Fibroblast of pulmonary artery (primary cell): ENCODE results near the gene PCSK5.

ENCODE experiments used
- DNase-seq: peaks from one replicate; pipeline ENCODE4 v3.0.0-alpha.2; 2010; ENCODE audit warnings: low read depth
- H3K4me3 ChIP-seq: replicated peaks from 2 replicates; pipeline ENCODE4 v1.5.1; 2011; ENCODE audit warnings: low read depth, mild to moderate bottlenecking, control low read depth, low read length, moderate library complexity
- TF ChIP-seq, protein P1 (sequence below): IDR thresholded peaks from 2 replicates; pipeline ENCODE4 v1.5.1; 2011; ENCODE audit warnings: mild to moderate bottlenecking, control low read depth, low read length, inconsistent platforms; ENCODE audit errors: missing control alignments

Gene PCSK5

DNA sequence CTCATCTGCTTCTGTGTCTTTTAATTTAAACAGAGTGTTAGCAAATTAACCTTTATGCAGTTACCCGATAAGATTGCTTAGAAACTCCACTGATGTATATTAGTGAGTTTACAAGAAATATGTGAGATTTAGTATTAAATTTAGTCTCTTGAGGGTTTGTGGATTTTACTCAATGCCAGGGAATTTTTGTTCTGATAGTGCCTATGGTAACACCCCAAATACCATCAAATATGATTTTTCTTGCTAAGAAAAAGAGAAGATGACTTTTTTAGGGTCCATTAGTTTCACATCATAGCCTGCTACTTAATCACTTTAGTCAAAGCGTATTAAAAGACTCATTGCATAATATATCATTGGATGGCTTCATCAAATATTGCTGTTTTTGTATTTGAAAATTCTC lies 224.9 kb downstream of the PCSK5 start:
- DNase-seq, result peak; percentile 13
- no peak overlapping the region for H3K4me3 ChIP-seq
- TF ChIP-seq, protein P1, sequence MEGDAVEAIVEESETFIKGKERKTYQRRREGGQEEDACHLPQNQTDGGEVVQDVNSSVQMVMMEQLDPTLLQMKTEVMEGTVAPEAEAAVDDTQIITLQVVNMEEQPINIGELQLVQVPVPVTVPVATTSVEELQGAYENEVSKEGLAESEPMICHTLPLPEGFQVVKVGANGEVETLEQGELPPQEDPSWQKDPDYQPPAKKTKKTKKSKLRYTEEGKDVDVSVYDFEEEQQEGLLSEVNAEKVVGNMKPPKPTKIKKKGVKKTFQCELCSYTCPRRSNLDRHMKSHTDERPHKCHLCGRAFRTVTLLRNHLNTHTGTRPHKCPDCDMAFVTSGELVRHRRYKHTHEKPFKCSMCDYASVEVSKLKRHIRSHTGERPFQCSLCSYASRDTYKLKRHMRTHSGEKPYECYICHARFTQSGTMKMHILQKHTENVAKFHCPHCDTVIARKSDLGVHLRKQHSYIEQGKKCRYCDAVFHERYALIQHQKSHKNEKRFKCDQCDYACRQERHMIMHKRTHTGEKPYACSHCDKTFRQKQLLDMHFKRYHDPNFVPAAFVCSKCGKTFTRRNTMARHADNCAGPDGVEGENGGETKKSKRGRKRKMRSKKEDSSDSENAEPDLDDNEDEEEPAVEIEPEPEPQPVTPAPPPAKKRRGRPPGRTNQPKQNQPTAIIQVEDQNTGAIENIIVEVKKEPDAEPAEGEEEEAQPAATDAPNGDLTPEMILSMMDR, result no peak

DNA sequence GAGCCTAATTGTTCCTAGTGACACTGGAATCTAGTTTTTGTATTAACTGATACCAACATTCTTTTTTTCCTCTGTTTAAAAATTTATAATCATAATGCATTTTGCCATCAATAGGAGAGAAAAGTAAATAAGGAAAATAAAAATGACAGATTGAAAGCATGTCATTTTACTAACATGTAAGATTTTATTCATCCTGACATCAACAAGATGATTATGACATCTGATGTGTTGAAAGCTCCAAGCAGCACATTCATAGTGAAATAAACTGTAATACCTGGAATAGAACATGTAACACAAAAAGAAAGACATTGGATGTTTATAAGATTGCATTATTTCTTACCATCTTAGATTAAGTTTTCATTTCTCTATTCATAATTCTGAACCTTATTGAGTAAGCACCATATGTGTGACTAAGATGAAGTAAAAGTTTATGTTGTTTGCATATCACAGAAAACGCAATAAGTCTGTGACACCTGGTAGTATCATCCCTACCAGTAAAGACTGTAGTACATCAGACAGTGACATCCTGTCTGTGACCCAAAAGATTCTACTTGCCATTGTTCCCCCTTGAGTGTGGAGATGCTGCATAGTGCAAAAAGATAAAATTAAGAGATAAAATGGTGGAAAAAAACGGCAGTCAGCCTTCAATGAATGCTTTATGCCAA lies 225.6 kb downstream of the PCSK5 start:
- DNase-seq, result no peak
- TF ChIP-seq, protein P1, result no peak
- no peak overlapping the region for H3K4me3 ChIP-seq

DNA sequence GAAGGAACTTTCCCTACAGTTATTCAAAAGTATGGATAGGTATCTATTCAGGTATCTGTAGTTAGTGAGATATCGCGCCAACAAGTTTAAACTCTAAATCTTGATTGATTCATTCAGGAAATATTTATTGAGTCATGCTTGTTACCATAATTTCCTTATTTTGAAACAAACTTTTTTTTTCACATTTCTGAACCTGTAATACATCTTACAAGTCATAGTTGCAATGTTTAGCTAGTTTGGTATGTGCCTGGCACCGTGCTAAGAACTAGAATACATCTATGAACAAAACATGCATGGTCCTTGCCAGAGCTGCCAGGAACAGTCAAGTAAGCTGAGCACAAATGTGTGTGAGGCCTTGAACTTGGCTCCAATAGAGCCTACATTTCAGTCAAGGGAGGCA lies 226.4 kb downstream of the PCSK5 start:
- no peak overlapping the region for H3K4me3 ChIP-seq
- TF ChIP-seq, protein P1, result no peak
- peak; percentile 14 for DNase-seq

- TF ChIP-seq, protein P1, result no peak
- no peak overlapping the region for H3K4me3 ChIP-seq
- DNase-seq, result no peak
These were observed 237.2 kb downstream of the PCSK5 start for GRCh38 chr9:76127637-76128036.

DNA sequence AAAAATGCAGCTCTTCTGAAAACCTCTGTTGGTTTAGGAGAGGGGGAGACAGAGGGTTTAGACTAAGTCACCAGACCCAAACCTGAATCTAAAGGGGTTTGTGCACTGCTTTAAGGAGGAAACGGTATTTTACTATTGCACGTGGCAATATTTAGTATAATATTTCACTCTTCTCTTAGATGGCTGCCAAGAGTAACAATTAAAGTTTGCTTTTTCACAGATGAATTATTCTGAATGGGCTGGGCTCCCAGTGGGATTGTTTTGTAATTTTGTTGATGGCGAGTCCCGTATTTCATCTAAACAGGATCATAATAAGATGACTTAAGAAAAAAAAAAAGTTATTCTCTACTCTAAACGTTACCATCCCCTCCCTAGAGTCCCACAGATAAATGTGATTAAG lies 245.4 kb downstream of the PCSK5 start:
- H3K4me3 ChIP-seq, result no peak overlapping the region
- no peak for DNase-seq
- TF ChIP-seq, protein P1, result no peak

GRCh38 chr9:76136986-76137385 lies 246.5 kb downstream of the PCSK5 start:
- H3K4me3 ChIP-seq, result no peak overlapping the region
- TF ChIP-seq, protein P1, result no peak
- DNase-seq, result peak; percentile 65

GRCh38 chr9:76137931-76138330 lies 247.5 kb downstream of the PCSK5 start:
- H3K4me3 ChIP-seq, result no peak overlapping the region
- TF ChIP-seq, protein P1, result no peak
- DNase-seq, result no peak
